Panc1 (cell line): ENCODE data around the gene GCNA. TPM values are rescaled to one million over a fixed set of nuclear protein-coding genes. Genes with fewer than 3 reads are reported as not detected.

ENCODE experiments used
- ATAC-seq: fragments of 200-7000 bp; cut with Tn5 transposase; 2 replicates; pipeline ENCODE4 v1.9.1; 2020; ENCODE audit warnings: mild to moderate bottlenecking, moderate library complexity
- Bru-seq: library from RNA; stranded (reverse); fragments of 400-500 nt; gene quantifications from one replicate; lab custom pipeline; 2021; lab: Mats Ljungman, UMichigan
- BruChase-seq, 2 experiments: library from RNA; stranded (reverse); fragments of 400-500 nt; gene quantifications; one replicate each; lab custom pipeline; 2021; lab: Mats Ljungman, UMichigan
- BruUV-seq: library from RNA; stranded (reverse); fragments of 400-500 nt; replicated peaks from 2 replicates; lab custom pipeline; 2021; lab: Mats Ljungman, UMichigan
- CTCF ChIA-PET: fragments of 300-600 bp; sonication (Branson Sonifier 250); formaldehyde crosslinking; loops from one replicate; lab custom pipeline; 2022; ENCODE audit warnings: antibody characterized with exemption; lab: Charles Lee
- POLR2A ChIA-PET: fragments of 300-600 bp; sonication (Branson Sonifier 250); formaldehyde crosslinking; loops from one replicate; lab custom pipeline; 2022; ENCODE audit warnings: antibody characterized with exemption; lab: Charles Lee
- DNase-seq: peaks from one replicate; pipeline ENCODE4 v3.0.0-alpha.2; 2010; ENCODE audit warnings: low read depth, low spot score
- H3K27ac ChIP-seq: 2 replicates; pipeline ENCODE4 v1.5.1; 2011; ENCODE audit warnings: mild to moderate bottlenecking, low read length, inconsistent platforms
- H3K27me3 ChIP-seq: fragments of 200-500 bp; sonication (Bioruptor generic); 2 replicates; pipeline ENCODE4 v1.6.0; 2014; ENCODE audit warnings: low read length, inconsistent platforms; ENCODE audit not compliant: control insufficient read depth, insufficient read depth
- H3K36me3 ChIP-seq: fragments of 200-500 bp; sonication (Bioruptor generic); 2 replicates; pipeline ENCODE4 v1.5.1; 2014; ENCODE audit warnings: inconsistent platforms, mild to moderate bottlenecking, low read length, moderate library complexity; ENCODE audit not compliant: control insufficient read depth, insufficient read depth
- H3K4me1 ChIP-seq: 2 replicates; pipeline ENCODE4 v1.5.1; 2011; ENCODE audit warnings: inconsistent platforms, mild to moderate bottlenecking, low read length, moderate library complexity; ENCODE audit not compliant: control insufficient read depth, insufficient read depth
- H3K4me3 ChIP-seq, 2 experiments: 2 replicates each; pipeline ENCODE4 v1.5.1; 2011 to 2012; ENCODE audit warnings: low read depth in 2 of 2, low read length in 2 of 2, mild to moderate bottlenecking in 2 of 2, inconsistent platforms in 1 of 2, moderate library complexity in 1 of 2
- H3K9me3 ChIP-seq: fragments of 200-500 bp; sonication (Bioruptor generic); 2 replicates; pipeline ENCODE4 v1.5.1; 2014; ENCODE audit warnings: low read depth, mild to moderate bottlenecking, inconsistent platforms, low read length, moderate library complexity; ENCODE audit not compliant: control insufficient read depth, insufficient read depth
- POLR2AphosphoS5 ChIP-seq: IDR thresholded peaks from 2 replicates; pipeline ENCODE4 v1.6.1; 2012; ENCODE audit warnings: mild to moderate bottlenecking, low read depth, low read length, moderate library complexity
- SIN3A ChIP-seq: IDR thresholded peaks from 2 replicates; pipeline ENCODE4 v1.6.1; 2012; ENCODE audit warnings: low read depth, mild to moderate bottlenecking, low read length, moderate library complexity, borderline replicate concordance; ENCODE audit not compliant: insufficient read depth
- TCF7L2 ChIP-seq: IDR thresholded peaks from 2 replicates; pipeline ENCODE4 v1.6.1; 2011; ENCODE audit warnings: mild to moderate bottlenecking, low read depth, low read length, inconsistent platforms
- in situ Hi-C: cut with HindIII; loops from 2 replicates; pipeline ENCODE4 v1.10.0; 2016; ENCODE audit warnings: low sequenced_read_pairs, low pct_unique_long_range_greater_than_20kb
- intact Hi-C: fragments of 100-400 bp; cut with micrococcal nuclease; formaldehyde crosslinking; loops from one replicate; pipeline ENCODE4 v1.10.0; 2022; ENCODE audit not compliant: unreplicated experiment
- long read RNA-seq: library from polyadenylated mRNA; unstranded; transcript quantifications from one replicate; pipeline ENCODE4 v2.0.0, GENCODE V29; 2021; ENCODE audit not compliant: unreplicated experiment
- polyA plus RNA-seq: library from polyadenylated mRNA; unstranded; fragments of >200 nt; gene quantifications from one replicate; pipeline ENCODE4 v1.2.1, GENCODE V29; 2012; ENCODE audit warnings: missing spikeins; ENCODE audit not compliant: insufficient read length
- total RNA-seq: library from RNA; stranded (reverse); gene quantifications from one replicate; pipeline ENCODE4 v1.2.1, GENCODE V29; 2021; ENCODE audit not compliant: unreplicated experiment
- TF ChIP-seq, protein P1 (sequence below): fragments of 450-650 bp; IDR thresholded peaks from 2 replicates; pipeline ENCODE4 v1.5.1; 2017; ENCODE audit warnings: mild to moderate bottlenecking
- TF ChIP-seq, protein P2 (sequence below), 2 experiments: IDR thresholded peaks; 2 replicates each; pipeline ENCODE4 v1.6.1; 2011 to 2012; ENCODE audit warnings: low read depth in 2 of 2, control low read depth in 1 of 2, low read length in 1 of 2, mild to moderate bottlenecking in 1 of 2, moderate library complexity in 1 of 2; ENCODE audit not compliant: insufficient read depth in 1 of 2

Gene GCNA, protein sequence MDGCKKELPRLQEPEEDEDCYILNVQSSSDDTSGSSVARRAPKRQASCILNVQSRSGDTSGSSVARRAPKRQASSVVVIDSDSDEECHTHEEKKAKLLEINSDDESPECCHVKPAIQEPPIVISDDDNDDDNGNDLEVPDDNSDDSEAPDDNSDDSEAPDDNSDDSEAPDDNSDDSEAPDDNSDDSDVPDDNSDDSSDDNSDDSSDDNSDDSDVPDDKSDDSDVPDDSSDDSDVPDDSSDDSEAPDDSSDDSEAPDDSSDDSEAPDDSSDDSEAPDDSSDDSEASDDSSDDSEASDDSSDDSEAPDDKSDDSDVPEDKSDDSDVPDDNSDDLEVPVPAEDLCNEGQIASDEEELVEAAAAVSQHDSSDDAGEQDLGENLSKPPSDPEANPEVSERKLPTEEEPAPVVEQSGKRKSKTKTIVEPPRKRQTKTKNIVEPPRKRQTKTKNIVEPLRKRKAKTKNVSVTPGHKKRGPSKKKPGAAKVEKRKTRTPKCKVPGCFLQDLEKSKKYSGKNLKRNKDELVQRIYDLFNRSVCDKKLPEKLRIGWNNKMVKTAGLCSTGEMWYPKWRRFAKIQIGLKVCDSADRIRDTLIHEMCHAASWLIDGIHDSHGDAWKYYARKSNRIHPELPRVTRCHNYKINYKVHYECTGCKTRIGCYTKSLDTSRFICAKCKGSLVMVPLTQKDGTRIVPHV
- total RNA-seq (4.0 TPM), Bru-seq, nascent RNA (percentile 68 among the genes with signal in this experiment), BruChase-seq, experiment 1, labeled RNA remaining after a 2-hour chase (percentile 75 among the genes with signal in this experiment), BruChase-seq, experiment 2, labeled RNA remaining after a 6-hour chase (percentile 73 among the genes with signal in this experiment)
- 3.0 TPM for polyA plus RNA-seq
- long read RNA-seq, partial matches to known transcripts, result 0 of 3 reads
- long read RNA-seq, other reads (novel, unspliced or antisense), result 2 of 3 reads

DNA sequence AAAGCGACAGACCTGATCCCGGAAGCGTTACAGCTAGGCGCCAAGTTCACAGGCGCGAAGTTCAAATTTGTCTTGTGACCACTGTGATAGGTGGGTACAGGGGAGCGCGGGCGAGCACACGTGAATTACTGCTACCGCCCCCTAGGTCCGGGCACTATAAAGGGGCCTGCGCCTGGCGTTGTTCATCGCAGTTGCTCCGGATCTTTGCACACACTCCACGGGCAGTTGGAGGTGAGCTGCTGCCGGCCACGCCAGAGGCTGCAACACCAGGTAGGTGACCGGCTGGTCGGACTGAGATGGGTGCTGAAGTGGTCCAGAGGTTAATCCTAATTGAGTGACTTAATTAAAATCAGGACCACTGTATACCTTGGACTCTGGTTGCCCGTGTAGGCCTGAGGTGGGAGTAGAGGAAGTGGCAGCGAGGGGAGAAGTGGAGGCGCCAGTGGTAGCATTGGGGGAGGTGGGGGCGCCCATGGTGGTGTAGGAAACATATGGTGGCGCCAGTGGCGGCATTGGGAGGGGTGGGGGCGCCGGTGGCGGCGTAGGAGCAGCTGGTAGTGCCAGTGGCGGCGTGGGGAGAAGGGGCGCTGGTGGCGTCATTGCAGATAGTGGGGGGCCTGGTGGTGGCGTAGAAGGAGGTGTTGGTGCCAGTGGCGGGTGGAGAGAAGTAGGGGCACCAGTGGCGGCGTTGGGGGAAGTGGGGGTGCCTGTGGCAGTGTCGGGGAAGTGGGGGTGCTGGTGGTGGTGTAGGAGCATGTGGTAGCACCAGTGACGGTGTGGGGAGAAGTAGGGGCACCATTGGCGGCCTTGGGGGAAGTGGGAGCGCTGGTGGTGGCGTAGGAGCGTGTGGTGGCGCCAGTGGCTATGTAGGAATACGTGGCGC is at the start of gene GCNA:
Gene GCNA (plus strand): TSS at position 185 of the 883 bp plus-strand sequence. CDS start 2,385 bp downstream, outside the sequence.
- no peaks in the 10 kb centered on the region for H3K9me3 ChIP-seq
- H3K4me3 ChIP-seq, result no peak within 1 kb of the TSS
- DNase-seq (no peak), ATAC-seq (no peak)
- CTCF ChIA-PET, result no interaction called here
- BruUV-seq, result no TSS peak
- peaks cover 21% of the 10 kb centered on the region for H3K36me3 ChIP-seq
- TF ChIP-seq SIN3A, result no peak
- H3K27me3 ChIP-seq, result no peaks in the 10 kb centered on the region
- POLR2A ChIA-PET, result no interaction called here
- intact Hi-C loops, result no loop called here
- in situ Hi-C loops, result no loop called here
- no peaks in the 10 kb centered on the region for H3K4me1 ChIP-seq
- no peak within 1 kb of the TSS for H3K27ac ChIP-seq

DNA sequence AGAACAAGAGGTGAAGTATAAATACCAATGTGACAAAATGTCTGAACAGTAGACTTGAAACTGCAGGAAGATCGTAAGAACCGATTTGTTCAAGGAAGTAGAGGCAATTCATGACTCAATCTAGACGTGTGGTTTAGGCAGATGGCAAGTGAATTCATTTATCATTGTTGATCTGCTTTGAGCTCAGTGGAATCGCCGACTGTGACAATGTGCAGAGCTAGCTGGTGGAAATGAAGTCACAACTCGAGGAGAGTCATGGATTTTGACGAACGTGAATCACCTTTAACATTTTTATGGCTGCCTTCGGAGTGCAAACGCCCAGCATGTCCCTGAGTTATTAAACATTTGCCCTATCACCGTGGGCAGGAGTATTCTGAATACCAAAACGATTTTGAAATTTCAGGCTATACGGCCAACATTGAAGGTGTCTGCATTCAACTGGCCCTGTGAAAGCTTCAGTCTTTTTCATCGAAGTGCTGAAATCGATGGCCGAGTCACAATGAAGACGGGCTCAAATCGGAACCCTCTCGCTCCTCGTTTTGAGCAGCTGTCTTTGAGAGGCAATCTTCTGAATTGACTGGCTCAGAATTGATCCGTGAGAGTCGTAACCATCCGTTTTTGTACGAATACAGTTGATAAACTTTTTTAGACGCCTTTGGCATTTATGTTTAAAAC is 46.0 kb upstream of the GCNA start:
- TSS peak; percentile 98 for BruUV-seq
- DNase-seq (no peak), ATAC-seq (peak; percentile 7; the same call in 1 of the 2 replicates)
- no peaks in the 10 kb centered on the region; the same call in 1 of the 2 replicates for H3K36me3 ChIP-seq
- in situ Hi-C loops, result no loop called here
- CTCF ChIA-PET, result interaction anchor here (0.6 kb wide), 1 partner anchor 36 kb away, joined by 5 read pairs; no protein-coding TSS in a partner anchor
- POLR2A ChIA-PET, result interaction anchor here (0.5 to 0.6 kb wide), 2 partner anchors 444 to 556 kb away, joined by 3 to 7 read pairs; no protein-coding TSS in a partner anchor
- H3K27ac ChIP-seq, result peak overlapping the region; percentile 89
- peaks cover 8% of the 10 kb centered on the region; the same call in 1 of the 2 replicates for H3K4me1 ChIP-seq
- intact Hi-C loops, result no loop called here
- H3K4me3 ChIP-seq, result peak overlapping the region; percentile 88 to 98
- H3K27me3 ChIP-seq, result no peaks in the 10 kb centered on the region
- TF ChIP-seq SIN3A (no peak), TCF7L2 (no peak), POLR2AphosphoS5 (no peak)
- TF ChIP-seq, protein P1, sequence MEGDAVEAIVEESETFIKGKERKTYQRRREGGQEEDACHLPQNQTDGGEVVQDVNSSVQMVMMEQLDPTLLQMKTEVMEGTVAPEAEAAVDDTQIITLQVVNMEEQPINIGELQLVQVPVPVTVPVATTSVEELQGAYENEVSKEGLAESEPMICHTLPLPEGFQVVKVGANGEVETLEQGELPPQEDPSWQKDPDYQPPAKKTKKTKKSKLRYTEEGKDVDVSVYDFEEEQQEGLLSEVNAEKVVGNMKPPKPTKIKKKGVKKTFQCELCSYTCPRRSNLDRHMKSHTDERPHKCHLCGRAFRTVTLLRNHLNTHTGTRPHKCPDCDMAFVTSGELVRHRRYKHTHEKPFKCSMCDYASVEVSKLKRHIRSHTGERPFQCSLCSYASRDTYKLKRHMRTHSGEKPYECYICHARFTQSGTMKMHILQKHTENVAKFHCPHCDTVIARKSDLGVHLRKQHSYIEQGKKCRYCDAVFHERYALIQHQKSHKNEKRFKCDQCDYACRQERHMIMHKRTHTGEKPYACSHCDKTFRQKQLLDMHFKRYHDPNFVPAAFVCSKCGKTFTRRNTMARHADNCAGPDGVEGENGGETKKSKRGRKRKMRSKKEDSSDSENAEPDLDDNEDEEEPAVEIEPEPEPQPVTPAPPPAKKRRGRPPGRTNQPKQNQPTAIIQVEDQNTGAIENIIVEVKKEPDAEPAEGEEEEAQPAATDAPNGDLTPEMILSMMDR, result no peak
- TF ChIP-seq, protein P2, sequence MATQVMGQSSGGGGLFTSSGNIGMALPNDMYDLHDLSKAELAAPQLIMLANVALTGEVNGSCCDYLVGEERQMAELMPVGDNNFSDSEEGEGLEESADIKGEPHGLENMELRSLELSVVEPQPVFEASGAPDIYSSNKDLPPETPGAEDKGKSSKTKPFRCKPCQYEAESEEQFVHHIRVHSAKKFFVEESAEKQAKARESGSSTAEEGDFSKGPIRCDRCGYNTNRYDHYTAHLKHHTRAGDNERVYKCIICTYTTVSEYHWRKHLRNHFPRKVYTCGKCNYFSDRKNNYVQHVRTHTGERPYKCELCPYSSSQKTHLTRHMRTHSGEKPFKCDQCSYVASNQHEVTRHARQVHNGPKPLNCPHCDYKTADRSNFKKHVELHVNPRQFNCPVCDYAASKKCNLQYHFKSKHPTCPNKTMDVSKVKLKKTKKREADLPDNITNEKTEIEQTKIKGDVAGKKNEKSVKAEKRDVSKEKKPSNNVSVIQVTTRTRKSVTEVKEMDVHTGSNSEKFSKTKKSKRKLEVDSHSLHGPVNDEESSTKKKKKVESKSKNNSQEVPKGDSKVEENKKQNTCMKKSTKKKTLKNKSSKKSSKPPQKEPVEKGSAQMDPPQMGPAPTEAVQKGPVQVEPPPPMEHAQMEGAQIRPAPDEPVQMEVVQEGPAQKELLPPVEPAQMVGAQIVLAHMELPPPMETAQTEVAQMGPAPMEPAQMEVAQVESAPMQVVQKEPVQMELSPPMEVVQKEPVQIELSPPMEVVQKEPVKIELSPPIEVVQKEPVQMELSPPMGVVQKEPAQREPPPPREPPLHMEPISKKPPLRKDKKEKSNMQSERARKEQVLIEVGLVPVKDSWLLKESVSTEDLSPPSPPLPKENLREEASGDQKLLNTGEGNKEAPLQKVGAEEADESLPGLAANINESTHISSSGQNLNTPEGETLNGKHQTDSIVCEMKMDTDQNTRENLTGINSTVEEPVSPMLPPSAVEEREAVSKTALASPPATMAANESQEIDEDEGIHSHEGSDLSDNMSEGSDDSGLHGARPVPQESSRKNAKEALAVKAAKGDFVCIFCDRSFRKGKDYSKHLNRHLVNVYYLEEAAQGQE (IDR thresholded peaks at IDR 0.05; ENCODE audit: insufficient read depth in 1 of 2, low read depth in 2 of 2, low read length in 1 of 2), result no peak
- no peaks in the 10 kb centered on the region for H3K9me3 ChIP-seq
